Chondrocyte (in vitro differentiated cells): ENCODE measurements around the gene PSMD10. TPM values are rescaled to one million over a fixed set of nuclear protein-coding genes. Genes with fewer than 3 reads are reported as not detected.

Experiments used
- DNase-seq: peaks from one replicate; pipeline ENCODE4 v3.0.0; 2021; ENCODE audit warnings: mixed read lengths, low spot score
- H3K27ac Mint-ChIP-seq: one replicate; pipeline ENCODE4 v1.8.0; 2021; ENCODE audit warnings: mild to moderate bottlenecking, moderate library complexity, mixed read lengths; ENCODE audit not compliant: unreplicated experiment
- H3K27me3 Mint-ChIP-seq: 2 replicates; pipeline ENCODE4 v1.8.0; 2021; ENCODE audit warnings: low read depth, mixed read lengths
- H3K36me3 Mint-ChIP-seq: 2 replicates; pipeline ENCODE4 v1.8.0; 2021; ENCODE audit warnings: low read depth, mixed read lengths
- H3K4me1 Mint-ChIP-seq: 2 replicates; pipeline ENCODE4 v1.8.0; 2021; ENCODE audit warnings: low read depth, mild to moderate bottlenecking, mixed read lengths
- H3K4me3 Mint-ChIP-seq: one replicate; pipeline ENCODE4 v1.8.0; 2021; ENCODE audit warnings: mild to moderate bottlenecking, moderate library complexity, mixed read lengths; ENCODE audit not compliant: unreplicated experiment
- H3K9me3 Mint-ChIP-seq: 2 replicates; pipeline ENCODE4 v1.8.0; 2021; ENCODE audit warnings: low read depth, mixed read lengths
- total RNA-seq: library from RNA; stranded (reverse); gene quantifications from 3 replicates; pipeline ENCODE4 v1.2.1, GENCODE V29; 2021
- TF ChIP-seq, protein P1 (sequence below): fragments of 200-600 bp; sonication (generic); IDR thresholded peaks from 2 replicates; pipeline ENCODE4 v1.5.0; 2021; ENCODE audit warnings: antibody characterized with exemption, mild to moderate bottlenecking, moderate library complexity

The PSMD10 gene
- total RNA-seq, 1 donor from 2014 or later, result 66.1 TPM

DNA sequence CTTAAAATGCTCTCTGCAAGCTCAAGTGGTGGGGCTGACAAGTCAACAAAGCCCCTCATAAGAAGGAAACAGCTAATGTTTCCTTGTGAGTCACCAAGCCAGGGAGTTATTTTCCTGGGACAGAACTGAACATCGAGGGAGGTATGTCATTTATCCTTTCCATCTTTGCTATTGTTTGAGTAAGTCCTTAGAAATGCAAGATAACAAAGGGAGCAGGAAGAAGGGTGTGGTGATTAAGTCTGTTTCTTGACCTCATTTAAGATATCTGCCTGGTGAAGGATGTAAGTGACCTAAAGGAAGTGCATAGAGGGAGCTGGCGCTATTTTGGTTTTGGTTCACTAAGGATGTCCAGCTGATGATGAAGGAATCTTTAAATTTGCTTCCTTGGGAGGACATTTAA is 40.1 kb upstream of the PSMD10 start:
- Mint-ChIP-seq H3K4me1 (no peaks in the 10 kb centered on the region), H3K36me3 (peaks cover 31% of the 10 kb centered on the region), H3K27me3 (no peaks in the 10 kb centered on the region), H3K9me3 (no peaks in the 10 kb centered on the region), H3K4me3 (no peak overlapping the region), H3K27ac (no peak overlapping the region)
- no peak for DNase-seq
- TF ChIP-seq, protein P1, sequence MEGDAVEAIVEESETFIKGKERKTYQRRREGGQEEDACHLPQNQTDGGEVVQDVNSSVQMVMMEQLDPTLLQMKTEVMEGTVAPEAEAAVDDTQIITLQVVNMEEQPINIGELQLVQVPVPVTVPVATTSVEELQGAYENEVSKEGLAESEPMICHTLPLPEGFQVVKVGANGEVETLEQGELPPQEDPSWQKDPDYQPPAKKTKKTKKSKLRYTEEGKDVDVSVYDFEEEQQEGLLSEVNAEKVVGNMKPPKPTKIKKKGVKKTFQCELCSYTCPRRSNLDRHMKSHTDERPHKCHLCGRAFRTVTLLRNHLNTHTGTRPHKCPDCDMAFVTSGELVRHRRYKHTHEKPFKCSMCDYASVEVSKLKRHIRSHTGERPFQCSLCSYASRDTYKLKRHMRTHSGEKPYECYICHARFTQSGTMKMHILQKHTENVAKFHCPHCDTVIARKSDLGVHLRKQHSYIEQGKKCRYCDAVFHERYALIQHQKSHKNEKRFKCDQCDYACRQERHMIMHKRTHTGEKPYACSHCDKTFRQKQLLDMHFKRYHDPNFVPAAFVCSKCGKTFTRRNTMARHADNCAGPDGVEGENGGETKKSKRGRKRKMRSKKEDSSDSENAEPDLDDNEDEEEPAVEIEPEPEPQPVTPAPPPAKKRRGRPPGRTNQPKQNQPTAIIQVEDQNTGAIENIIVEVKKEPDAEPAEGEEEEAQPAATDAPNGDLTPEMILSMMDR, result no peak

- Mint-ChIP-seq H3K4me1 (no peaks in the 10 kb centered on the region), H3K9me3 (no peaks in the 10 kb centered on the region), H3K27ac (no peak overlapping the region), H3K36me3 (peaks cover 32% of the 10 kb centered on the region), H3K4me3 (no peak overlapping the region), H3K27me3 (no peaks in the 10 kb centered on the region)
- DNase-seq, result no peak
- TF ChIP-seq, protein P1, result no peak
These were observed 39.5 kb upstream of the PSMD10 start for GRCh38 chrX:108130889-108131288.

- Mint-ChIP-seq H3K36me3 (peaks cover 16% of the 10 kb centered on the region), H3K27ac (no peak overlapping the region), H3K27me3 (no peaks in the 10 kb centered on the region), H3K4me1 (peaks cover 18% of the 10 kb centered on the region), H3K9me3 (no peaks in the 10 kb centered on the region), H3K4me3 (no peak overlapping the region)
- DNase-seq, result no peak
- TF ChIP-seq, protein P1, result no peak
These were observed 35.8 kb upstream of the PSMD10 start for GRCh38 chrX:108127152-108127551.

- no peak overlapping the region for H3K27ac Mint-ChIP-seq
- H3K27me3 Mint-ChIP-seq, result no peaks in the 10 kb centered on the region
- DNase-seq, result no peak
These were observed 35.3 kb upstream of the PSMD10 start for GRCh38 chrX:108126661-108127060.

DNA sequence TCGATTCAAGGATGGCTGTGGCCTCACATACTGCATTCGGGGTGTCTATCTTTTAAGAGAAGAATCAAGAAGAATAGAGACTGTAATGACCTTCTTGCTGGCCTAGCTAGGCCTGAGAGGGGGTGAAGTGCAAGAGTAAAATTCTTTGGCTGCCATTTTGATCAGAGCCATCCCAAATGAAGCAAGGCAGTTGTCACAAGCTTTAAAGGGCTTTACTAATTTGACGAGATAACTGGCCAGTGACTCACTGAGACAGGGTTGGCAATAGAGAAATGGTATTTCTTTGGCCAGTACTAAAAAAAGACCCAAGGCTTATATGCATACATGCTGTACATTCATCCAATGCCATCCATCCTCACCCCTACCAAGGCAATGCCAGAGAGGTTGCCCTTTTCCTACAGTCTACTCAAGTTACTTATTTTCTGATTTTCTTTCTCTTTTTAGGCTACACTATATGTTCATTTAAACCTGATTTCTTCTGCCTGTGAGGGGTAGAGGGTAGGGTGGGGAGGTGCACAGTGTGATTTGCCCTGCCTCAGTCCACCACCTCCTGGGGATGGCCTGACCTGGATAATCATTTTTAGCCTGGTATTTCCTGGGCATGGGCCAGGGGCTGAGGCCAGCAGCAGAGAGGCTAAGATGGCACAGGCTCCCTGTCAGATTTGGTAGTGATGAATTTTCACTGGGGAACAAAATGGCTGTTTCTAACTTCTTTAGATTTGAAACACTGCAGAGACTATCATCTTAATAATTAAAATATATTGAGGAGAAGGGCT is 32.4 kb upstream of the PSMD10 start:
- H3K27ac Mint-ChIP-seq, result no peak overlapping the region

More at GRCh38 chrX:108126661-108127060, 35.3 kb upstream of the PSMD10 start:
- no peaks in the 10 kb centered on the region for H3K9me3 Mint-ChIP-seq
- H3K36me3 Mint-ChIP-seq, result peaks cover 13% of the 10 kb centered on the region
- H3K4me3 Mint-ChIP-seq, result no peak overlapping the region
- TF ChIP-seq, protein P1, result no peak
- H3K4me1 Mint-ChIP-seq, result peaks cover 21% of the 10 kb centered on the region

More for the DNA sequence above, 32.4 kb upstream of the PSMD10 start:
- Mint-ChIP-seq H3K4me1 (peaks cover 29% of the 10 kb centered on the region), H3K36me3 (peaks cover 3% of the 10 kb centered on the region), H3K9me3 (no peaks in the 10 kb centered on the region), H3K27me3 (no peaks in the 10 kb centered on the region), H3K4me3 (no peak overlapping the region)
- DNase-seq, result no peak
- TF ChIP-seq, protein P1, result no peak
